Parathyroid adenoma (tissue), 2 donors: ENCODE results near the gene NHLRC1.

Experiments
- H2AFZ ChIP-seq: fragments of 300-600 bp; sonication (generic); one replicate; pipeline ENCODE4 v1.7.0; 2017; ENCODE audit warnings: antibody characterized with exemption, mild to moderate bottlenecking
- H3K27ac ChIP-seq: fragments of 300-600 bp; sonication (generic); one replicate; pipeline ENCODE4 v1.7.0; 2017
- H3K27me3 ChIP-seq: fragments of 300-600 bp; sonication (generic); one replicate; pipeline ENCODE4 v1.7.0; 2017; ENCODE audit warnings: low read length; ENCODE audit not compliant: control insufficient read depth, insufficient read depth
- H3K36me3 ChIP-seq: fragments of 300-600 bp; sonication (generic); one replicate; pipeline ENCODE4 v1.7.0; 2017; ENCODE audit warnings: low read length; ENCODE audit not compliant: control insufficient read depth, insufficient read depth
- H3K4me1 ChIP-seq: fragments of 300-600 bp; sonication (generic); one replicate; pipeline ENCODE4 v1.7.0; 2017; ENCODE audit warnings: control low read depth
- H3K4me2 ChIP-seq: fragments of 300-600 bp; sonication (generic); one replicate; pipeline ENCODE4 v1.7.0; 2017; ENCODE audit warnings: low read length
- H3K4me3 ChIP-seq: fragments of 300-600 bp; sonication (generic); one replicate; pipeline ENCODE4 v1.7.0; 2017; ENCODE audit warnings: low read depth, low read length
- H3K79me2 ChIP-seq: fragments of 300-600 bp; sonication (generic); one replicate; pipeline ENCODE4 v1.7.0; 2017; ENCODE audit warnings: control low read depth
- H3K9ac ChIP-seq: fragments of 300-600 bp; sonication (generic); one replicate; pipeline ENCODE4 v1.7.0; 2017; ENCODE audit warnings: mild to moderate bottlenecking
- H3K9me3 ChIP-seq: fragments of 300-600 bp; sonication (generic); one replicate; pipeline ENCODE4 v1.7.0; 2017; ENCODE audit warnings: low read length; ENCODE audit not compliant: control insufficient read depth
- CTCF ChIP-seq: fragments of 300-600 bp; sonication (generic); IDR thresholded peaks from one replicate; pipeline ENCODE4 v1.7.0; 2017; ENCODE audit warnings: antibody characterized with exemption, mild to moderate bottlenecking
- donor health status: primary hyperparathyroidism.

The NHLRC1 gene

GRCh38 chr6:18135171-18135570 lies 12.7 kb upstream of the NHLRC1 start:
- no peak overlapping the region for H3K4me3 ChIP-seq
- no peak overlapping the region for H3K9ac ChIP-seq
- no peak overlapping the region for H2AFZ ChIP-seq
- H3K27ac ChIP-seq = no peak overlapping the region
- no peaks in the 10 kb centered on the region for H3K79me2 ChIP-seq
- H3K36me3 ChIP-seq = no peaks in the 10 kb centered on the region
- TF ChIP-seq CTCF = no peak
- H3K4me1 ChIP-seq = no peaks in the 10 kb centered on the region
- no peak overlapping the region for H3K4me2 ChIP-seq
- no peaks in the 10 kb centered on the region for H3K27me3 ChIP-seq
- H3K9me3 ChIP-seq = no peaks in the 10 kb centered on the region

GRCh38 chr6:18132346-18132745 lies 9.9 kb upstream of the NHLRC1 start:
- H3K27ac ChIP-seq = no peak overlapping the region

GRCh38 chr6:18126121-18126520 lies 3.6 kb upstream of the NHLRC1 start:
- Histone ChIP-seq H3K4me3 (no peak overlapping the region), H2AFZ (no peak overlapping the region), H3K79me2 (no peaks in the 10 kb centered on the region), H3K9ac (no peak overlapping the region), H3K27me3 (no peaks in the 10 kb centered on the region), H3K27ac (no peak overlapping the region), H3K4me1 (peaks cover 4% of the 10 kb centered on the region), H3K36me3 (no peaks in the 10 kb centered on the region), H3K9me3 (no peaks in the 10 kb centered on the region), H3K4me2 (no peak overlapping the region)
- TF ChIP-seq CTCF = no peak

More at GRCh38 chr6:18132346-18132745, 9.9 kb upstream of the NHLRC1 start:
- Histone ChIP-seq H3K79me2 (no peaks in the 10 kb centered on the region), H3K27me3 (no peaks in the 10 kb centered on the region), H3K4me2 (no peak overlapping the region), H3K36me3 (no peaks in the 10 kb centered on the region), H3K9ac (no peak overlapping the region), H2AFZ (no peak overlapping the region), H3K4me1 (no peaks in the 10 kb centered on the region), H3K9me3 (no peaks in the 10 kb centered on the region), H3K4me3 (no peak overlapping the region)
- no peak for TF ChIP-seq CTCF

GRCh38 chr6:18121580-18122127 lies 823 bp downstream of the NHLRC1 start:
- Histone ChIP-seq H3K9ac (no peak overlapping the region), H3K36me3 (no peaks in the 10 kb centered on the region), H3K4me2 (no peak overlapping the region), H3K4me3 (peak overlapping the region; percentile 45), H3K4me1 (peaks cover 4% of the 10 kb centered on the region), H2AFZ (peak overlapping the region; percentile 98), H3K27ac (no peak overlapping the region), H3K79me2 (no peaks in the 10 kb centered on the region), H3K9me3 (no peaks in the 10 kb centered on the region), H3K27me3 (no peaks in the 10 kb centered on the region)
- TF ChIP-seq CTCF = no peak

GRCh38 chr6:18119236-18119635 lies 3.2 kb downstream of the NHLRC1 start:
- no peak overlapping the region for H3K27ac ChIP-seq
- H3K4me3 ChIP-seq = no peak overlapping the region
- H3K27me3 ChIP-seq = no peaks in the 10 kb centered on the region

More at GRCh38 chr6:18119236-18119635, 3.2 kb downstream of the NHLRC1 start:
- Histone ChIP-seq H3K9ac (no peak overlapping the region), H3K4me1 (peaks cover 4% of the 10 kb centered on the region), H3K4me2 (no peak overlapping the region), H3K79me2 (no peaks in the 10 kb centered on the region), H3K9me3 (no peaks in the 10 kb centered on the region), H3K36me3 (no peaks in the 10 kb centered on the region), H2AFZ (no peak overlapping the region)
- no peak for TF ChIP-seq CTCF
